Activated naive CD4-positive, alpha-beta T cell treated with anti-CD3 and anti-CD28 coated beads for 36 hours (primary cell): ENCODE results near the gene MEGF8. TPM values are rescaled to one million over a fixed set of nuclear protein-coding genes. Genes with fewer than 3 reads are reported as not detected.
"Not testable (repeated sequence)": the region's sequence is repeated elsewhere in the genome, so short reads cannot be mapped to it uniquely, and the experiment has no call there.

Source experiments
- CTCF ChIA-PET: fragments of 350-600 bp; sonication (Branson Sonifier 250); formaldehyde crosslinking; loops from one replicate; lab custom pipeline; 2021; ENCODE audit warnings: antibody characterized with exemption; lab: Charles Lee
- DNase-seq: peaks from one replicate; pipeline ENCODE4 v3.0.0-alpha.2; 2020
- H3K27ac Mint-ChIP-seq: one replicate; pipeline ENCODE4 v1.8.0; 2021; ENCODE audit warnings: mild to moderate bottlenecking, mixed read lengths
- H3K27me3 Mint-ChIP-seq: one replicate; pipeline ENCODE4 v1.8.0; 2021; ENCODE audit warnings: low read depth, mixed read lengths
- H3K36me3 Mint-ChIP-seq: one replicate; pipeline ENCODE4 v1.8.0; 2021; ENCODE audit warnings: low read depth, mixed read lengths
- H3K4me1 Mint-ChIP-seq: one replicate; pipeline ENCODE4 v1.8.0; 2021; ENCODE audit warnings: low read depth, mixed read lengths
- H3K4me3 Mint-ChIP-seq: one replicate; pipeline ENCODE4 v1.8.0; 2021; ENCODE audit warnings: mild to moderate bottlenecking, moderate library complexity, mixed read lengths
- H3K9me3 Mint-ChIP-seq: one replicate; pipeline ENCODE4 v1.8.0; 2021; ENCODE audit warnings: mixed read lengths
- intact Hi-C: fragments of 100-400 bp; cut with micrococcal nuclease; formaldehyde crosslinking; loops from one replicate; pipeline ENCODE4 v1.15.1; 2023
- total RNA-seq, 2 experiments: library from RNA; stranded (reverse); gene quantifications; one replicate each; pipeline ENCODE4 v1.2.3, GENCODE V29; 2021

MEGF8 gene
- total RNA-seq, 2 experiments from 2014 or later, result 3.3 to 4.0 TPM

DNA sequence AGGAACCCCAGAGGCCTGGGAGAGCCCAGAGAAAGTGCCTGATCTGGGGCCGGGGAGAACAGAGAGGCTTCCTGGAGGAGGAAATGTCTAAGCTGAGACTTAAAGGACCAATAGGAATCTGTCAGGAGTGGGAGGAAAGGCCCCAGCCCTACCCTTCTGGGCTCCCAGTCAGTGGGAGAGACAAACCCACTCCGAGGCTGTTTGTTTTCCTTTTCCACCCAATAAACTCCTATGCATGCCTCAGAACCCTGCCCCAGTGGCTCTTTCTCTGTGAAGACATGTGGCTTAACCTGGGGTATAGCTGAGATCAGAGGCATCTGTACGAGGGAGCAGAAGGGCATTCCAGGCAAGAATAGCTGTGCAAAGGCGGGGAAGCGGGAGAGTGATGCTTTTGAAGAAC lies 1.9 kb downstream of the MEGF8 start:
- DNase-seq, result no peak
- Mint-ChIP-seq H3K36me3 (no peaks in the 10 kb centered on the region), H3K27me3 (peaks cover 14% of the 10 kb centered on the region), H3K27ac (no peak overlapping the region), H3K9me3 (no peaks in the 10 kb centered on the region), H3K4me1 (peaks cover 13% of the 10 kb centered on the region), H3K4me3 (no peak overlapping the region)
- CTCF ChIA-PET, result interaction anchor here (0.5 to 0.6 kb wide), 2 partner anchors 20 to 219 kb away, joined by 3 to 4 read pairs; no protein-coding TSS in a partner anchor
- intact Hi-C loops, result loop anchor here (5.0 kb wide), 1 partner anchor 95 kb away; no protein-coding TSS in a partner anchor

- no peak overlapping the region for H3K27ac Mint-ChIP-seq
- intact Hi-C loops, result loop anchor here (5.0 kb wide), 1 partner anchor 94 kb away; no protein-coding TSS in a partner anchor
- peaks cover 13% of the 10 kb centered on the region for H3K4me1 Mint-ChIP-seq
- CTCF ChIA-PET, result interaction anchor here (1.0 to 1.1 kb wide), 2 partner anchors 113 to 188 kb away, joined by 3 to 4 read pairs; no protein-coding TSS in a partner anchor
- H3K36me3 Mint-ChIP-seq, result no peaks in the 10 kb centered on the region
- H3K27me3 Mint-ChIP-seq, result peaks cover 10% of the 10 kb centered on the region
- DNase-seq, result no peak
- no peak overlapping the region for H3K4me3 Mint-ChIP-seq
- no peaks in the 10 kb centered on the region for H3K9me3 Mint-ChIP-seq
These were observed 2.7 kb downstream of the MEGF8 start for GRCh38 chr19:42328106-42328505.

DNA sequence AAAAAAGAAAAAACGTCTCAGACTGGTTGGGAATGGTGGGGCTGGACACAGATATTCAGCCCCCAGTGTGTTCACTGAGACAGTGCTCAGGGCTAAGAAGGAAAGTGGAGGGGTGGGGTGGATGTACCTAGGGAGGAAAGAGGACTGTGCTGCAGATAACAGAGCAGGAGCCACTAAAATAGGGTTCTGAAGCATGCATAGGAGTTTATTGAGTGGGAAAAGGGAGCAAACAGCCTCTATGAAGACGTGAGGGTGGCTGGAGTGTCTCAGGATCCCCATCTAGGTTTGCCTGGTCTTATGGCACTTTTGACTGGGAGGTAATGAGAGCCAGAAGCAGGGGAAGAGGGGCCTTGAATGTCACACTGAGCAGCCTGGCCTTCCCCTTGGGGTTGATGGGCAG lies 3.4 kb downstream of the MEGF8 start:
- no peaks in the 10 kb centered on the region for H3K36me3 Mint-ChIP-seq
- CTCF ChIA-PET, result interaction anchor here (1.0 to 1.1 kb wide), 2 partner anchors 112 to 189 kb away, joined by 3 to 4 read pairs; no protein-coding TSS in a partner anchor
- H3K27me3 Mint-ChIP-seq, result peaks cover 6% of the 10 kb centered on the region
- H3K4me3 Mint-ChIP-seq, result no peak overlapping the region
- H3K9me3 Mint-ChIP-seq, result no peaks in the 10 kb centered on the region
- DNase-seq, result no peak
- peaks cover 11% of the 10 kb centered on the region for H3K4me1 Mint-ChIP-seq
- no peak overlapping the region for H3K27ac Mint-ChIP-seq
- intact Hi-C loops, result loop anchor here (5.0 kb wide), 1 partner anchor 93 kb away; no protein-coding TSS in a partner anchor

GRCh38 chr19:42330241-42330711 lies 4.8 kb downstream of the MEGF8 start:
- H3K27me3 Mint-ChIP-seq, result no peaks in the 10 kb centered on the region
- H3K4me1 Mint-ChIP-seq, result peaks cover 5% of the 10 kb centered on the region
- DNase-seq, result no peak
- no peak overlapping the region for H3K27ac Mint-ChIP-seq
- H3K36me3 Mint-ChIP-seq, result no peaks in the 10 kb centered on the region
- CTCF ChIA-PET, result interaction anchor here (0.6 to 1.4 kb wide), 3 partner anchors 71 to 197 kb away, joined by 3 to 6 read pairs (median 3); no protein-coding TSS in a partner anchor
- intact Hi-C loops, result no loop called here
- no peak overlapping the region for H3K4me3 Mint-ChIP-seq
- H3K9me3 Mint-ChIP-seq, result no peaks in the 10 kb centered on the region

- H3K4me3 Mint-ChIP-seq, H3K9me3 Mint-ChIP-seq, H3K4me1 Mint-ChIP-seq, DNase-seq, H3K36me3 Mint-ChIP-seq, intact Hi-C loops, H3K27ac Mint-ChIP-seq, H3K27me3 Mint-ChIP-seq: not testable (repeated sequence)
- CTCF ChIA-PET, result interaction anchor here (0.5 to 0.6 kb wide), 2 partner anchors 12 to 38 kb away, joined by 4 to 5 read pairs; no protein-coding TSS in a partner anchor
These were observed 5.9 kb downstream of the MEGF8 start for GRCh38 chr19:42331333-42331732.

- Mint-ChIP-seq H3K4me1 (no peaks in the 10 kb centered on the region), H3K27ac (no peak overlapping the region), H3K9me3 (no peaks in the 10 kb centered on the region), H3K27me3 (no peaks in the 10 kb centered on the region), H3K4me3 (no peak overlapping the region), H3K36me3 (no peaks in the 10 kb centered on the region)
- DNase-seq, result no peak
- CTCF ChIA-PET, result interaction anchor here (0.5 to 1.3 kb wide), 3 partner anchors 12 to 106 kb away, joined by 4 to 5 read pairs (median 4); no protein-coding TSS in a partner anchor
- intact Hi-C loops, result no loop called here
These were observed 6.6 kb downstream of the MEGF8 start for GRCh38 chr19:42332059-42332458.

DNA sequence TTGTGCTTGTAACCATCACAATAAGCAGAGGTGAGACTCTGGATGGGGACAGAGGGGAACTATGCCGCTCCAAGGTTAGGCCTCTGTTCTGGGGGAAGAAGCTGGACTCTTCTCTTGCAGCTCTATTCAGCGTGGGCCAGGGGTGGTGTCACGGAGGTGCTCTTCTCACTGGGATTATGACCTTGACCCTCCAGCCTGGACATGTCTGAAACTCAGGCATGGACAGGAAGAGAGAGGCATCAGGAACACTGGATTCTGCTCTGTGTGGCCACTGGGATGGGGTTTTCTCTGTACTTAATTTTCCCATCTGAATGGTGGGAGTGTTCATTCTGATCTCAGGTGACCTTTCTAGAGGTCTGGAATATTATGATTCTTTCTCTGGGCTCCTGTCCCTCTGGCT lies 7.6 kb downstream of the MEGF8 start:
- Mint-ChIP-seq H3K27ac (no peak overlapping the region), H3K4me3 (no peak overlapping the region), H3K27me3 (no peaks in the 10 kb centered on the region), H3K36me3 (no peaks in the 10 kb centered on the region), H3K9me3 (no peaks in the 10 kb centered on the region), H3K4me1 (no peaks in the 10 kb centered on the region)
- DNase-seq, result no peak
- intact Hi-C loops, result no loop called here
- CTCF ChIA-PET, result interaction anchor here (1.3 kb wide), 1 partner anchor 105 kb away, joined by 4 read pairs; no protein-coding TSS in a partner anchor

DNA sequence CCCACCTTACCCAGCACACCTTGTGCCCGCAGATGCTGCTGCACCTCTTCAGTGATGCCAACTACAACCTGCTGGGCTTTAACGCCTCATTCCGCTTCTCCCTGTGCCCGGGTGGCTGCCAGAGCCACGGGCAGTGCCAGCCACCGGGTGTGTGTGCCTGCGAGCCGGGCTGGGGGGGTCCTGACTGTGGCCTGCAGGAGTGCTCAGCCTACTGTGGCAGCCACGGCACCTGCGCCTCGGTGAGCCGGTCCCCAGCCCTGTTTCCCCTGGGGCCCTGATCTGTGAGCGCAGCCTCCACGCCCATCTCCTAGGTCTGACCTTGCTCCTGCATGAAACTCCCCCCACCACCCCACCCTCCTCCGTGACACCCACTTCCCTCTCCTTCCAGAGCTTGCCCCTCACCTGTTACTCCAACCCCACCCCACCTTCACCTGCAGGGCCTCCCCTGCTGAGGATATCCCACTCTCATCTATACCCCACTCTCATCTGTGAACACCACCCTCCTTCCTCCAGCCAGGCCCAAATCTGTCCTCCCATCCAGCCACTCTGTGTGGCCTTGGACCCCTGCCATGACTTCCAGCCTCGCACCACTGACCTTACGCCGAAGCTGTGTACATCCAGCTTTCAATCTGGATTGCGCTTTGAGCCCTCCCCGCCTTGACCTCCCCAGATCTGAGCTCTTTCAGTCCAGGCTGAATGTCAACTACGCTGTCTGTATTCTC lies 8.7 kb downstream of the MEGF8 start:
- H3K4me1 Mint-ChIP-seq, result no peaks in the 10 kb centered on the region
- DNase-seq, result no peak
- H3K9me3 Mint-ChIP-seq, result no peaks in the 10 kb centered on the region
- no peak overlapping the region for H3K27ac Mint-ChIP-seq
- H3K27me3 Mint-ChIP-seq, result no peaks in the 10 kb centered on the region
- CTCF ChIA-PET, result no interaction called here
- peaks cover 2% of the 10 kb centered on the region for H3K36me3 Mint-ChIP-seq
- no peak overlapping the region for H3K4me3 Mint-ChIP-seq
- intact Hi-C loops, result no loop called here

DNA sequence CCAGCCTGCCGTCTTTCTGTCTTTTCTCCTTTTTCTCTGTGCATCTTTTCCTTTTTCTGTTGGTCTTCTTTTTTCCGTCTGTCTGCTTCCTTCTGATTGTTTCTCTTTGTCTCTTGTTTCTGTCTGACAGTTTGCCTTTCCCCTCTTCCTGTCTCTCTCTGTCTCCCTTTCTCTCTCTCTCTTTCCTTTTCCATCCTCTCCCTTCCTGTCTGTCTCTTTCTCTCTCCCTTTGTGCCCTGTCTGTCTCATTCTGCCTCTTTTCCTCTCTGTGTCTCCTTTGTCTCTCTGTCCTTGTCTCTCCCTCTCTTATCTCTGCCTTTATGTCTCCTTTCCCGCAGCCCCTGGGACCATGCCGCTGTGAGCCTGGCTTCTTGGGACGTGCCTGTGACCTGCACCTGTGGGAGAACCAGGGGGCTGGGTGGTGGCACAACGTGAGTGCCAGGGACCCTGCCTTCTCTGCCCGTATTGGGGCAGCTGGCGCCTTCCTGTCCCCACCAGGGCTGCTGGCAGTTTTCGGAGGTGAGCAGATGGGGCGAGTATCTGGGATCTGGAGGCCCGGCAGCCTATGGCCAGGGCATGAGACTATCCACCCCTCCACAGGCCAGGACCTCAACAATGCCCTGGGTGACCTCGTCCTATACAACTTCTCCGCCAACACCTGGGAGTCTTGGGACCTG lies 9.4 kb downstream of the MEGF8 start:
- Mint-ChIP-seq H3K36me3 (peaks cover 2% of the 10 kb centered on the region), H3K27ac (no peak overlapping the region), H3K4me3 (no peak overlapping the region), H3K4me1 (no peaks in the 10 kb centered on the region), H3K27me3 (no peaks in the 10 kb centered on the region), H3K9me3 (no peaks in the 10 kb centered on the region)
- CTCF ChIA-PET, result no interaction called here
- DNase-seq, result no peak
- intact Hi-C loops, result no loop called here

DNA sequence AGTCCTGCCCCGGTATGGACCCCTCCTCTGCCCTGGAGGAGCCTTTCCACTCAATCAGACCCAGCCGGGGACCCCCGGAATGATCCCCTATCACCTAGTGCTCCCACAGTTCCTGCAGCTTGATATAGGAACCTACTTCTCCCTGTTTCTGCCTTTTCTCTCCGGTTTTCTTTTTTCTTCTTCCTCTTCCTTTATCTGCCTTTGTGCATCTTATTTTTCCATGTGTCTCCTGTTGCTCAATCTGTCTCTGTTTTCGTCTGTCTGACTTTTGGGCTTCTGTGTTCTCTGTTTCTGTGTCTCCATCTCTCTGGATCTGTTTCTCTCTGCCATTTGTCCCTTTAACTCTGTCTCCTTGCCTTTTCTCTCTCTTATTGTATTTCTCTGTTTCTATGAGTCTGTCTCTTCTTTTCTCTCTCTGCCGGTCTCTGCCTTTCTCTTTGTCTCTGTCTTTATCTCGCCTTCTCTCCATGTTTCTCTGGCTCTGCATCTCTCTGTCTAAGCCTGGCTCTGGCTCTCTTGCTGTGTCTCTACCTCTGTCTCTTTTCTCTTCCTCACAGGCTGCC lies 10.0 kb downstream of the MEGF8 start:
- DNase-seq, result no peak
- no peaks in the 10 kb centered on the region for H3K4me1 Mint-ChIP-seq
- peaks cover 2% of the 10 kb centered on the region for H3K36me3 Mint-ChIP-seq
- H3K27me3 Mint-ChIP-seq, result no peaks in the 10 kb centered on the region
- H3K9me3 Mint-ChIP-seq, result no peaks in the 10 kb centered on the region
- no peak overlapping the region for H3K27ac Mint-ChIP-seq
- H3K4me3 Mint-ChIP-seq, result no peak overlapping the region
- intact Hi-C loops, result no loop called here
- CTCF ChIA-PET, result no interaction called here

DNA sequence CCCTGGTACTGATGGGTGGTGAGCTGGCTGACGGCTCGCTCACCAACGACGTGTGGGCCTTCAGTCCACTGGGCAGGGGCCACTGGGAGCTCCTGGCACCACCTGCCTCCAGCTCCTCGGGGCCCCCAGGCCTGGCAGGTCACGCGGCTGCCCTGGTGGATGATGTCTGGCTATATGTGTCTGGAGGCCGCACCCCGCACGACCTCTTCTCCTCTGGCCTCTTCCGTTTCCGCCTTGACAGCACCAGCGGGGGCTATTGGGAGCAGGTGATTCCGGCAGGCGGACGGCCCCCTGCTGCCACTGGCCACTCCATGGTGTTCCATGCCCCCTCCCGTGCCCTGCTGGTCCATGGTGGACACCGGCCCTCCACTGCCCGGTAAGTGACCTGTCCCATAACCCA lies 10.5 kb downstream of the MEGF8 start:
- H3K27ac Mint-ChIP-seq, result no peak overlapping the region
- no peaks in the 10 kb centered on the region for H3K9me3 Mint-ChIP-seq
- no peak overlapping the region for H3K4me3 Mint-ChIP-seq
- no peaks in the 10 kb centered on the region for H3K4me1 Mint-ChIP-seq
- CTCF ChIA-PET, result no interaction called here
- H3K36me3 Mint-ChIP-seq, result peaks cover 2% of the 10 kb centered on the region
- H3K27me3 Mint-ChIP-seq, result no peaks in the 10 kb centered on the region
- no peak for DNase-seq
- intact Hi-C loops, result no loop called here

DNA sequence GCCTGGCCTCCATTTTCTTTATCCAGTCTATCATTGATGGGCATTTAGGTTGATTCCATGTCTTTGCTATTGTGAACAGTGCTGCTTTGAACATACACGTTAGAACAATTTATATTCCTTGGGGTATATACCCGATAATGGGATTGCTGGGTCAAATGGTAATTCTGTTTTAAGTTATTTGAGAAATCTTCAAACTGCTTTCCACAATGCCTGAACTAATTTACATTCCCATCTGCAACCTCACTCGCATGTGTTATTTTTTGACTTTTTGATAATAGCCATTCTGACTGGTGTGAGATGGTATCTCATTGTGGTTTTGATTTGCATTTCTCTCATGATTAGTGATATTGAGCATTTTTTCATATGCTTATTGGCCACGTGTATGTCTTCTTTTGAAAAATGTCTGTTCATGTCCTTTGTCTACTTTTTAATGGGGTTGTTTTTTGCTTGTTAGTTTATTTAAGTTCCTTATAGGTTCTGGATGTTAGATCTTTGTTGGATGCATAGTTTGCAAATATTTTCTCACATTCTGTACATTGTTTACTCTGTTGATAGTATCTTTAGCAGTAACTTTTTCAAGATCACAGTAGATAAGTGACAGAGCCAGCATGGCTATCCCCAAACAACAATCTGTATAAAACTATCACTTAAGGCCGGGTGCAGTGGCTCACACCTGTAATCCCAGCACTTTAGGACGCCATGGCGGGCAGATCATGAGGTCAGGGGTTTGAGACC lies 13.9 kb downstream of the MEGF8 start:
- H3K27ac Mint-ChIP-seq, H3K4me3 Mint-ChIP-seq, CTCF ChIA-PET, DNase-seq, H3K4me1 Mint-ChIP-seq, H3K27me3 Mint-ChIP-seq, H3K9me3 Mint-ChIP-seq, H3K36me3 Mint-ChIP-seq, intact Hi-C loops: not testable (repeated sequence)
